KOPT-K1 (cell line): ENCODE data around the gene DAB1.

Source experiments
- H3K27ac ChIP-seq: fragments of 200-600 bp; sonication (generic); 2 replicates; pipeline ENCODE4 v1.5.1; 2016; ENCODE audit warnings: antibody characterized with exemption, mild to moderate bottlenecking, low read depth, low read length; ENCODE audit not compliant: poor library complexity, severe bottlenecking
- H3K36me3 ChIP-seq: fragments of 200-600 bp; sonication (generic); 2 replicates; pipeline ENCODE4 v1.5.1; 2017; ENCODE audit warnings: antibody characterized with exemption, mild to moderate bottlenecking, low read length, moderate library complexity; ENCODE audit not compliant: insufficient read depth
- H3K9me3 ChIP-seq: fragments of 200-600 bp; sonication (generic); 2 replicates; pipeline ENCODE4 v1.5.1; 2017; ENCODE audit warnings: antibody characterized with exemption, low read length, mild to moderate bottlenecking; ENCODE audit not compliant: insufficient read depth, poor library complexity, severe bottlenecking

DAB1 gene

GRCh38 chr1:57065442-57065841 lies 358.4 kb downstream of the DAB1 start:
- Histone ChIP-seq H3K27ac (no peak overlapping the region), H3K9me3 (no peaks in the 10 kb centered on the region), H3K36me3 (no peaks in the 10 kb centered on the region)

GRCh38 chr1:57064379-57065140 lies 359.3 kb downstream of the DAB1 start:
- Histone ChIP-seq H3K27ac (no peak overlapping the region), H3K9me3 (no peaks in the 10 kb centered on the region), H3K36me3 (no peaks in the 10 kb centered on the region)

DNA sequence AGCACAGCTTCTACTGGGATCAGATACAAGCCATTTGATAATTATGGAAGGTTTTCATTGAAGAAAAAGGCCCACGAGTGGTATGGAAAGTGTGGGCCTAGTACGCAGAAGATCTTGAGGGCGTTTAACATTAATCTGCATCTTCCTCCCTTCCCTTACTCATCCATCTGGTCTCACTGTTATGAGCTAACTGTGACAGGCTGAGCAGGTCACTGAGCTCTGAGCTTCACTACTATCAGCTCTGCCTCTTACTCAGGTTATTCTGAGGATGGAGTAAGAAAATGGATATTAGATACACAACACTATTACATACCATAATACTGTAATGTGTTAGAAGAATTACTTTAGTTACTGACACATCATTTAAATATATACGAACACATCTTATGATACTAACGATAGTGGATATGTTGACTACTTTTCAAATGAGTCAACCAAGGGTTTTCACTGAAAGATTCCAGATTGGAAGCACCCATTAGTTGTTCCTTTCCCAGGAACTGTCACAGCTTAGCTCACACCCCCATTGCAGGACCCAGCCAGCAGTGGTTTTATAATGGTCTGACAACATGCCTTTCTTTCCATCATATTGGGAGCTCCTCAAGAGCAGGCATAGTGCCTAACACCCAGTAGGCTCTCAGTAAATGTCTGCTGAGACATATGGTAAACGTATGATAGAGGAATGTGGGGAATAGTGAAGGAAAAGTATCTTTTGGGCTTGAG lies 360.3 kb downstream of the DAB1 start:
- Histone ChIP-seq H3K36me3 (no peaks in the 10 kb centered on the region), H3K27ac (no peak overlapping the region), H3K9me3 (no peaks in the 10 kb centered on the region)

DNA sequence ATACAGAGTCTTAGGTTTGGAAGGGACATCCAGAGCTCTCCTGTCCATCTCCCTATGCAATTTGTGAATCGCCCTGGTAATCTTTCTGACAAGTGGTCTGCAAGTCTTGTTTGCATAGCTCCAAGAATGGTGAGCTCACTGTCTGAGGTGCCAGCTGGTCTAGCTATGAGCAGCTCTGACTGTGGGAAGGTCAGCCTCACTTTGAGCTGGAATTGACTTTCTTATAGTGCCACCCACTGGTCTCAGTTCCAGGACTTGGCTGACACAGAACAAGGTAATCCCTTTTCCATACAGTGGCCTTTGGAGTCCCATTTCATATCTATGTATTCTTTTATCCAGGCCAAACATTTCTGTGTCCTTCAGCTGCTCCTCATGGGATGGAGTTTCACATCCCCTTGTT lies 362.5 kb downstream of the DAB1 start:
- Histone ChIP-seq H3K36me3 (no peaks in the 10 kb centered on the region), H3K27ac (no peak overlapping the region), H3K9me3 (no peaks in the 10 kb centered on the region)

GRCh38 chr1:57060451-57060850 lies 363.4 kb downstream of the DAB1 start:
- Histone ChIP-seq H3K27ac (no peak overlapping the region), H3K36me3 (no peaks in the 10 kb centered on the region), H3K9me3 (no peaks in the 10 kb centered on the region)

DNA sequence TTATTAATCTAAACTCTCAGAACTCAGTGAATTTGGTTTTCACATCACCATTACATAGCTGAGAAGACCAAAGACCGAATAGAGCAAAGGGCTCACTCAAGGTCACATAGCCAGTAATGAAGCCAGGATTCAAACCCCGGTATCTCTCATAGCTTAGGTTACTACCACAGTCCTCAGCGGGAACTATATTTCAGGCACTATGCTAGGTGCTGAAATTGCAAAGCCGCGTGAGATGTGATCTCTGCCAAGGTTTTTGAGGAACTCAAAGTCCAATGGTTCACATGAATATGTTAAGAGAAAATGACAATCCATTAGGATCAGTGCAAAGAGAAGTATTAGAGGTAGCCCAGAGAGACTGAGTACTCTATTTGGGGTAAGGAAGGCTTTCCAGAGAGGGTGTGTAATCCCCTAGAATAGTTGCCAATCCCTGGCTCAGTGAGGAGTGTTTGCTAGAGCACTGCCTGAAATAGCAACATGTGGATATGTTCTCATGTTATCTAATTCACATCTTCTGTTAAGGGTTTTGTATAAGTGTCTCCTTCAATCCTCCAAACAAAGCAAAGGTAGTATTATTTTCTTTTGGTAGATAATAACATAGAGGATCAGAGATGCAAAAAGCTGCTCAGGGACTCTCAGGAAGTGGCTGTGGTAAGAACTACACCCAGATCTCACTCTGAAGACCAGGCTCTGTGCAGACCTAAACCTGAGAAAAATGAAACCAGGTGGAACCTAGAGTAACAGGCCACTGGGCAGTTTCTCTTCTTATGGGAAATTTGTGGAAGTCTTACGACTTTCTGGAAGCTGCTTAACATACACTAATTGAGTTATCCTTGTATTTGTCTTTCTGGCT lies 365.0 kb downstream of the DAB1 start:
- H3K27ac ChIP-seq, result no peak overlapping the region
- H3K9me3 ChIP-seq, result no peaks in the 10 kb centered on the region
- no peaks in the 10 kb centered on the region for H3K36me3 ChIP-seq

GRCh38 chr1:57048856-57049255 lies 375.0 kb downstream of the DAB1 start:
- no peaks in the 10 kb centered on the region for H3K36me3 ChIP-seq
- no peaks in the 10 kb centered on the region for H3K9me3 ChIP-seq
- no peak overlapping the region for H3K27ac ChIP-seq

- Histone ChIP-seq H3K27ac (no peak overlapping the region), H3K36me3 (no peaks in the 10 kb centered on the region)
Measured at GRCh38 chr1:57046462-57046861, 377.4 kb downstream of the DAB1 start.

DNA sequence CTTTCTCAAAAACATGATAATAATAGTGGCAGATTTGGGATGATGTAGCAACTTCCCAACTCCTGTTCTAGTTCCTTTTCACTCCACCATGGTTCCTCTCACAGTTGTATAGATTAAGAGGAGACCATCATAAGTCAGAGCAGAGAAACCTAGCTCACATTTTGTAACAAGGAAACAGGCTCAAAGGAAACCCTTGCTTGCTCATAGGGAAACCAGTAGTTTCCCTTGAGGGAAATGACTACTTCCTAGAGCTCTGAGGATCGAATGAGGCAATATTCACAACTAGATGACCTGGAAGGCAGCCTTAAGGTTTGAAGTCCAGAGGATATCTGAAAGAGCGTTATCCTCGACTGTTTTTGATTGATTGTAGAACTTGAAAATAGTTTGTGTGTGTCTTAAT lies 382.0 kb downstream of the DAB1 start:
- Histone ChIP-seq H3K27ac (no peak overlapping the region), H3K9me3 (no peaks in the 10 kb centered on the region), H3K36me3 (no peaks in the 10 kb centered on the region)

More at GRCh38 chr1:57046462-57046861, 377.4 kb downstream of the DAB1 start:
- no peaks in the 10 kb centered on the region for H3K9me3 ChIP-seq

DNA sequence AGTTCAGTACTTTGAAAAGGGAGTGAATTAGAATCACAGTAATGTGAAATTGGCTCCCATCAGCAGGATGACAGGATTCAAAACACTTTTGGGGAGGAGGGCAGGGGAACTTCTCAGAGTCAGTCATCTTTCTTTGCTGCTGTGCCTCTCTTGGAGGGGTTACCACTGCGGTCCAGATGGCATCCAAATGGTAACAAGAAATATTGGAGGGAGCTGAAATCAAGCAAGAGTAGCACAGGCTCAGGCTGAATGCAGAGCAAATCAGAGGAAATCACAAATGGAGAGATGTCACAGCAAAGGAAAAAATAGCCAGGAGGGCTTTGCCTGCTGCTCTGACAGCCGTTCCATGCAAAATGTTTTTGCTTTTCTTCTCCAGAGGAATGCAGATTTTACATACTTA lies 383.0 kb downstream of the DAB1 start:
- H3K36me3 ChIP-seq, result no peaks in the 10 kb centered on the region
- no peaks in the 10 kb centered on the region for H3K9me3 ChIP-seq
- H3K27ac ChIP-seq, result no peak overlapping the region

DNA sequence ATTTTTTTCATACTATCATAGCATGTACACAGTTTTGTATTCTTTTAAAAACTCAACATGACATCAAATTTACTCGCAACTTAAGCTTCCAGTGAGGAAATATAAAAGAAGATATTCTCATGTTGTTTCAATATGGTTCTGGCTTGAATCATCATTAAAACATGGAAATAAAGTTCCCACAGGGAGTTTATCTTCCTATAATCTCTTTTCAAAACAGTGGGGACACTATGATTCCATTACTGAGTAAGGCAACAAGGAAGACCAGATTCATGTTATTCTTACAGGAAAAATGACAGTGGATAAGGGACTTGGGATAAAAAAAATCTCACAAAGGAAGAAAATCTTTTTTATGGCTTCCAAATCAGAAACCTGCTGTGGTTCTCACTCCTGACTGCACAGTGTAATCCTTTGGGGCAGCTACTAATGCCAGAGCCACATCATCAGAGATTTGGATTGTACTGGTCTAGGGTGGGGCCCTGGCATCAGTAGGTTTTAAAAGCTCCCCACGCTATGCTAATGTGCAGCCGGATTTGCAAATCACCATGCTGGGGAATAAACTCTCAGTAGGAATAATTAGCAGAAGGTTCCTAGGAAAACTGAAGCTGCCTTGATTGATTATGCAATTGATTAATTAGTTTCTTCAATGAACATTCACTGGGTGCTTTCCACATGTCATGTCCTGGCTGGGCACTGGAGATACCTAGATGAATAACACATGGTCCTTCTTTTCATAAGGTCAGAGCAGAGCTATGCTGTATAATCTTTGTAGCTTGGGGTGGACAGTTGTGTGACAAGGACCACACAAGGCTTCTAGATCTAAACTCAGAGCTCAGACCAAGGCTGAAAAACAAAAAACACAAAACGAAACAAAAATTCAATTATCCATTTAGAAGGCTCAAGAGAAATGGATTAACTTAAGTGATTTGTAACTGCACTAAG lies 386.9 kb downstream of the DAB1 start:
- Histone ChIP-seq H3K9me3 (no peaks in the 10 kb centered on the region), H3K27ac (no peak overlapping the region), H3K36me3 (no peaks in the 10 kb centered on the region)

DNA sequence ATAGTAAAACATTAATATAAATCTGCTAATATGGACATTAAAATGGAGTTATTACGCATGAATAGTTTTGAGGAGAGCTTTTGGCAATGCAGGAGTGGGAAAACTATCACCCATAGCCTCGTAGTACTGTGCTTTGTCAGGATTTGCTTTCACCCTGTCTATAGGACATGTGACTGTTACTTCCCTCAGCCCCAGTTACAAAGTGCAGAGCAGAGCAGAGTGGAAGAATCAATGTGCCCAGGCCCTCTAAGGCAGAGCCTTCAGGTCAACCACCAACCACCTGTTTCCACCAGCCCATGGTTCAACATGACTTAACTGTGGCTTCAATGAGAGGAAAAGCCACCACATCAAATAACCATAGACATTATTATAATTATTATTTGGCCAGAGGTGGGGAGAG lies 389.1 kb downstream of the DAB1 start:
- no peak overlapping the region for H3K27ac ChIP-seq
- H3K36me3 ChIP-seq, result no peaks in the 10 kb centered on the region

GRCh38 chr1:57033222-57034001 lies 390.4 kb downstream of the DAB1 start:
- Histone ChIP-seq H3K27ac (no peak overlapping the region), H3K36me3 (no peaks in the 10 kb centered on the region), H3K9me3 (peaks cover 8% of the 10 kb centered on the region)

More for the DNA sequence above, 389.1 kb downstream of the DAB1 start:
- no peaks in the 10 kb centered on the region for H3K9me3 ChIP-seq
